ENCODE data around the gene SLC9A3. TPM values are rescaled to one million over a fixed set of nuclear protein-coding genes. Genes with fewer than 3 reads are reported as not detected.

SLC9A3 gene
- total and polyA plus RNA-seq, 2 donors = 2.1 to 2.8 TPM

DNA sequence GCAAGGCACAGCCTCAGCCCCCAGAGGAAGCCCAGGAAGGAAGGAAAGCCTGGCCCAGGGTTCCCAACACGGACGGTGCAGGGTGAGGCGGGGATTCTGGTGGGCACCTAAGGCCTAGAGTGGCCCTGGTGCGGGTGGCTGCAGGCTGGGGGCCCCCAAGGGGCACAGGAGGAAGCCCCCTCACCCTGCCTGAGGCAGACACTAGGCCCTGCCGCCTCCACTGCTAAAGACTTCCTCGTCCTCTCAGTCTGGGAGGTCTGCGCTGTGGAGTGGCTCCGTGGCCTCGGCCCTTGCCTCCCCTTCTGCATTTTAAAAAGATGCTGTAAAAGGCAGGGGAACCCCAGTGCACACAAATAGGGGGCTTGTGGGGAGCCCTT, 3.4 kb downstream of the SLC9A3 start:
- no peak for DNase-seq (ENCODE audit: extremely low spot score)
- Histone ChIP-seq H3K4me1 (ENCODE audit: insufficient read depth) (no peaks in the 10 kb centered on the region), H3K4me3 (ENCODE audit: low read depth, low read length) (no peak overlapping the region), H3K36me3 (ENCODE audit: insufficient read depth) (no peaks in the 10 kb centered on the region), H3K27ac (ENCODE audit: low read depth) (no peak overlapping the region)
- 85% methylated on average over 9 of the region's 9 CpGs for WGBS

- H3K36me3 ChIP-seq (ENCODE audit: insufficient read depth) = no peaks in the 10 kb centered on the region
- WGBS = 86% methylated on average over 20 of the region's 20 CpGs
- no peak overlapping the region for H3K27ac ChIP-seq (ENCODE audit: low read depth)
- no peak overlapping the region for H3K4me3 ChIP-seq (ENCODE audit: low read depth, low read length)
- no peak for DNase-seq (ENCODE audit: extremely low spot score)
- H3K4me1 ChIP-seq (ENCODE audit: insufficient read depth) = no peaks in the 10 kb centered on the region
These were observed 3.9 kb downstream of the SLC9A3 start for GRCh38 chr5:520196-520849.

GRCh38 chr5:518721-519120, 5.5 kb downstream of the SLC9A3 start:
- H3K36me3 ChIP-seq (ENCODE audit: insufficient read depth) = no peaks in the 10 kb centered on the region
- WGBS = 53% methylated on average over 10 of the region's 10 CpGs
- no peak for DNase-seq (ENCODE audit: extremely low spot score)

DNA sequence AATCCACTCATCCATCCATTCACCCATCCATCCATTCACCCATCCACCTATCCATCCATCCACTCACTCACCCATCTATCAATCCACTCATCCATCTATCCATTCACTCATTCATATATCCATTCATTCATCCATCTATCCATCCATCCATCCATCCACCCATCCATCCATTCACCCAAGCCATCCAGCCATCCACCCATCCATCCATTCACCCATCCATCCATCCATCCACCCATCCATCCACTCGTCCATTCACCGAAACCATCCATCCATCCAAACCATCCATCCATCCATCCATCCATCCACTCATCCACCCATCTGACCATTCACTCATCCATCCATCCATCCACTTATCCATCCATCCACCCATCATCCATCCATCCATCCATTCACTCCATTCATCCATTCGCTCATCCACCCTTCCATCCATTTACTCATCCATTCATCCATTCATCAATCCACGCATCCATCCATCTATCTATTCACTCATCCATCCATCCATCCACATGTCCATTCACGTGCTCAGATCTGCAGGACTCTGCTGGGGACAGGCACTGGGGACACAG, 6.6 kb downstream of the SLC9A3 start:
- no peaks in the 10 kb centered on the region for H3K36me3 ChIP-seq (ENCODE audit: insufficient read depth)
- no peak overlapping the region for H3K27ac ChIP-seq (ENCODE audit: low read depth)
- DNase-seq (ENCODE audit: extremely low spot score) = no peak
- WGBS = 90% methylated on average over 5 of the region's 5 CpGs
- H3K4me3 ChIP-seq (ENCODE audit: low read depth, low read length) = no peak overlapping the region
- no peaks in the 10 kb centered on the region for H3K4me1 ChIP-seq (ENCODE audit: insufficient read depth)

More at GRCh38 chr5:518721-519120, 5.5 kb downstream of the SLC9A3 start:
- Histone ChIP-seq H3K4me1 (ENCODE audit: insufficient read depth) (no peaks in the 10 kb centered on the region), H3K4me3 (ENCODE audit: low read depth, low read length) (no peak overlapping the region), H3K27ac (ENCODE audit: low read depth) (no peak overlapping the region)

GRCh38 chr5:516980-517379, 7.3 kb downstream of the SLC9A3 start:
- no peak for DNase-seq (ENCODE audit: extremely low spot score)
- no peak overlapping the region for H3K4me3 ChIP-seq (ENCODE audit: low read depth, low read length)
- 93% methylated on average over 3 of the region's 3 CpGs for WGBS

DNA sequence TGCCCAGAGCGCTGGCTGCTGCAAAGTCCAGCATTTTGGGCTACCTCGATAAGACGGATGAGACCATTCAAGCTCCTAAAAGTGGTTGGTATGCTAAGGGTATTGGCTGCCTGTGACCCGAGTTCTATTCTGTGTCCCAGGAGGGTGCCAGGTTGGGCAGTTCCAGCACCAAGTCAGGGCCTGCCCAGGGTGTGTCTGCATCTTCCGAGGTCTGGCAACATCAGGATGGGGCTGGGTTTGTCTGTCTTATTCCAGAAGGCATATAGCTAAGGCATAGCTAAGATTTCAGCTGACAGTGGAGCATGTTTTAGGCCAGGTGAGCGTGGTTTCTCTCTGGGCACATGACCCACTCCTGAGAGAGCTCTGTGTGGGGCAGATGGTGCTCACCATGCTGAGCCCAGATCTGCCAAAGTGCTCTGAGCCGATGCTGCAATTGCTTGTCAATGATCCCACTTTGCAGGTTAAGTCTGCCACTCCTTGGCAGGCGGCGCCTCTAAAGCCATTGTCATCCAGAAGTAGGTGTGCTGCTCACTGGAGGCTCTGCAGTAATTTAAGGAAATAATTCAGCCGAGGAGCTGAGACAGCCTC, 7.8 kb downstream of the SLC9A3 start:
- H3K4me1 ChIP-seq (ENCODE audit: insufficient read depth) = no peaks in the 10 kb centered on the region
- no peak overlapping the region for H3K27ac ChIP-seq (ENCODE audit: low read depth)
- 81% methylated on average over 10 of the region's 10 CpGs for WGBS
- DNase-seq (ENCODE audit: extremely low spot score) = no peak
- H3K36me3 ChIP-seq (ENCODE audit: insufficient read depth) = no peaks in the 10 kb centered on the region
- H3K4me3 ChIP-seq (ENCODE audit: low read depth, low read length) = no peak overlapping the region

More at GRCh38 chr5:516980-517379, 7.3 kb downstream of the SLC9A3 start:
- Histone ChIP-seq H3K36me3 (ENCODE audit: insufficient read depth) (no peaks in the 10 kb centered on the region), H3K4me1 (ENCODE audit: insufficient read depth) (no peaks in the 10 kb centered on the region), H3K27ac (ENCODE audit: low read depth) (no peak overlapping the region)

DNA sequence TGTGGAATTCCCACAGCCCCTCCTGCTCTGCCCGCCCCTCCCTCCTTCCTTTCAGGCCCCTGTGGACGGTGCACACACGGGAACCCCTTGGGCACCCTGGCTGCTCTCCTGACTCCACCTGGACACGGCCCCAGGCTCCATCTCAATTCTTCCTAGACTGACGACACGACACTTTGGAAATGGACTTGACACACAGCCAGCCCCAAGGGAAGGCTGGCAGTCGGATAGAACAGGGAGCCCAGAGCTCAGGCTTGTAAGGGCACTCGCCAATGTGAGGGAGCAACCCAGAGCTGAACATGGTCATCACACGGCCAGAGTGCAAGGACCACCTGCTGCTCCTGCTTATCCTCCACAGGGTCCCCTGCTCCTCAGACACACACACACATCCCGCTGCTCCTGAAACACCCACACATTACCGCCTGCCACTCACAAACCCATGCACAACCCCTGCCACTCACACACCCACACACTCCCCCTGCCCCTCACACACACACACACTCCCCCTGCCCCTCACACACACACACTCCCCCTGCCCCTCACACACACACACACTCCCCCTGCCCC, 8.9 kb downstream of the SLC9A3 start:
- Histone ChIP-seq H3K27ac (ENCODE audit: low read depth) (no peak overlapping the region), H3K4me3 (ENCODE audit: low read depth, low read length) (no peak overlapping the region), H3K4me1 (ENCODE audit: insufficient read depth) (no peaks in the 10 kb centered on the region), H3K36me3 (ENCODE audit: insufficient read depth) (no peaks in the 10 kb centered on the region)
- WGBS = 30% methylated on average over 11 of the region's 11 CpGs
- no peak for DNase-seq (ENCODE audit: extremely low spot score)

DNA sequence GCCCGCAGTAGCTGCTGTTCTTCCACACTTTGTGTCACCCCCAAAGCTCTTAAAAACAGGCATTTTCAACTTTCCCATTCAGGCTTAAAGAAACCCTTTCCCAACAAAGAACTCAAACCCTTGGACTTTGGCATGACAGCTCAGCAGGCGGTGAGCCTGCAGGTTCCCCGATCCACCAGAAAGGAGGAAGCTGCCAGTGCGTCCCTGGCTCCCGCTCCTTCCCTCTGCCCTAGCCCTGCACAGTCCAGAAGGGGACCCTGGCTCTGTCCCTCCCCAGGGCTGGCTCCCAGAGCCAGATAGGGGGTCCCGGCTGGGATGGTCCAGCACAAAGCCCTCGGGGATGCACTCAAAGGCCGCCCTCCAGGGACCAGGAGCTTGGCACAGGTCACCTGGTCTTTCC, 9.6 kb downstream of the SLC9A3 start:
- Histone ChIP-seq H3K4me3 (ENCODE audit: low read depth, low read length) (no peak overlapping the region), H3K4me1 (ENCODE audit: insufficient read depth) (no peaks in the 10 kb centered on the region), H3K27ac (ENCODE audit: low read depth) (no peak overlapping the region), H3K36me3 (ENCODE audit: insufficient read depth) (no peaks in the 10 kb centered on the region)
- WGBS = 74% methylated on average over 8 of the region's 8 CpGs
- no peak for DNase-seq (ENCODE audit: extremely low spot score)

GRCh38 chr5:514101-514485, 10.2 kb downstream of the SLC9A3 start:
- H3K4me3 ChIP-seq (ENCODE audit: low read depth, low read length) = no peak overlapping the region
- H3K36me3 ChIP-seq (ENCODE audit: insufficient read depth) = no peaks in the 10 kb centered on the region
- H3K27ac ChIP-seq (ENCODE audit: low read depth) = no peak overlapping the region
- H3K4me1 ChIP-seq (ENCODE audit: insufficient read depth) = no peaks in the 10 kb centered on the region
- DNase-seq (ENCODE audit: extremely low spot score) = no peak
- whole genome bisulfite sequencing = 57% methylated on average over 12 of the region's 12 CpGs

DNA sequence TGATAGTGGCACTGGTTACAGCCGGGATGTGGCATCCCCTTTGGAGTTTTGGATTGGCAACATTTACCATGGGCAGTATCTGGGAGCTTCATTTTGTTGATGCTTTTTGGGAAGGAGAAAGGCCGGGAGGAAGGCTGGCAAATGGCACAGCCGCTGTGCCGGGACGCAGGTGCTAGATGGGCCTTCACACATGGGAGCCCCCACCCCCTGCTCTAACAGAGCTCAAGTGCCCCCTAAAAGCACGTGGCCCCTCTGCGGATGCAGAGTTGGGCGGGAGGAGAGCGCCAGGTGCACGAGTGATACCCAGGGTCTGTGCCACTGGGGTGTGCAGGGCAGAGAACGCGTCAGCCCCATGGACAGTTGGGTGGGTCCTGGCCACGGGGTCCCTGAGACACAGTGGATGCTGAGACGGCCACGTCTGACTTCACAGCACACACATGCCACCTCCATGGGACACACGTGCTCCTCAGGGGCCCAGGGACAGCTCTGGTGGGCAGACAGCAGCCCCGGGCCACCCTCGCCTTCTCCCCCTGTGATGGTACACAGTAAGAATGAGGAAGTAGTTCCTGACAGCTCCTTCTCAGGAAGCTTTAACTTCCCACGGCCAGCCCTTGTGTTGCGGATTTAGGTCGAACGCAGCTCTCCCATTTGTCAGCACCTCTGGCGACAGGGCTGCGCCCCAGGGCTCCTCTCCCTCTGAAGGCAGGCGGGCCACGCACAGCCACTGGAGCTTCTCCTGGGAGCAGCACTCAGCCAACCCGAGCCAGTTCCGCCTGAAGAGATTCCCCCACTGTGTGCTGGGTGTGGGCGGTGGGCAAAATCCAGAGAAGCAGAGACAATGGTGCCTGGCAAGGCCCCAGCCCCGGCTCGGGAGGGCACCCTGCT, 10.8 kb downstream of the SLC9A3 start:
- WGBS = 64% methylated on average over 31 of the region's 31 CpGs
- no peak overlapping the region for H3K4me3 ChIP-seq (ENCODE audit: low read depth, low read length)
- H3K27ac ChIP-seq (ENCODE audit: low read depth) = no peak overlapping the region
- no peaks in the 10 kb centered on the region for H3K36me3 ChIP-seq (ENCODE audit: insufficient read depth)
- H3K4me1 ChIP-seq (ENCODE audit: insufficient read depth) = no peaks in the 10 kb centered on the region
- no peak for DNase-seq (ENCODE audit: extremely low spot score)

GRCh38 chr5:511476-511875, 12.8 kb downstream of the SLC9A3 start:
- WGBS = 88% methylated on average over 16 of the region's 16 CpGs
- Histone ChIP-seq H3K36me3 (ENCODE audit: insufficient read depth) (no peaks in the 10 kb centered on the region), H3K4me1 (ENCODE audit: insufficient read depth) (no peaks in the 10 kb centered on the region), H3K4me3 (ENCODE audit: low read depth, low read length) (no peak overlapping the region), H3K27ac (ENCODE audit: low read depth) (no peak overlapping the region)
- DNase-seq (ENCODE audit: extremely low spot score) = no peak

DNA sequence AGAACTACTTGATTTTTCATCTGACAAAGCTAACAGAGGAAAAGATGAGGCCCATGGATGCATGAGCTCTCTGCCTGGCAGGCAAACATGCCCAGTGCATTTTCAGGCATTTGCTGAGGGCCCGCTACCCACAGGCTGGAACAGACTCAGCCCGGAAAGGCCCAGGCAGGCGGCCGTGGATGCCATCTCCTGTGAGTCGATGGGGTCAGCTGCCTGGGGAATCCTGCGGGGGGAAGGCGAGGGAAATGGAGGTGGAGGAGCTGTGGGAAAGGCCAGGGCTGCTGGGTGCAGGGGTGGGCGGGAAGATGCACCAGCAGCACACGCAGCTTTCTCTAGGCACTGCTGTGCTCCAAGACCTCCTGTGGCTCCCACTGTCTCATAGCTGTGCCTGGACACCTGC, 13.7 kb downstream of the SLC9A3 start:
- DNase-seq (ENCODE audit: extremely low spot score) = no peak
- 75% methylated on average over 9 of the region's 9 CpGs for WGBS
- H3K27ac ChIP-seq (ENCODE audit: low read depth) = no peak overlapping the region
- H3K4me1 ChIP-seq (ENCODE audit: insufficient read depth) = no peaks in the 10 kb centered on the region
- no peak overlapping the region for H3K4me3 ChIP-seq (ENCODE audit: low read depth, low read length)
- H3K36me3 ChIP-seq (ENCODE audit: insufficient read depth) = no peaks in the 10 kb centered on the region

- no peaks in the 10 kb centered on the region for H3K4me1 ChIP-seq (ENCODE audit: insufficient read depth)
- H3K4me3 ChIP-seq (ENCODE audit: low read depth, low read length) = no peak overlapping the region
- 77% methylated on average over 22 of the region's 22 CpGs for WGBS
- DNase-seq (ENCODE audit: extremely low spot score) = no peak
- no peak overlapping the region for H3K27ac ChIP-seq (ENCODE audit: low read depth)
- no peaks in the 10 kb centered on the region for H3K36me3 ChIP-seq (ENCODE audit: insufficient read depth)
These were observed 14.6 kb downstream of the SLC9A3 start for GRCh38 chr5:509611-510185.
